HCT116 (cell line): ENCODE data around the gene CTBP2. TPM values are rescaled to one million over a fixed set of nuclear protein-coding genes. Genes with fewer than 3 reads are reported as not detected.
"Not testable (repeated sequence)": the region's sequence is repeated elsewhere in the genome, so short reads cannot be mapped to it uniquely, and the experiment has no call there.

Experiments used
- ATAC-seq: fragments of 200-7000 bp; cut with Tn5 transposase; 2 replicates; pipeline ENCODE4 v1.9.1; 2020; ENCODE audit warnings: mild to moderate bottlenecking, moderate library complexity
- BruUV-seq: library from RNA; stranded (reverse); fragments of 400-500 nt; replicated peaks from 2 replicates; lab custom pipeline; 2021; lab: Mats Ljungman, UMichigan
- CTCF ChIA-PET: fragments of 300-600 bp; sonication (Branson Sonifier 250); formaldehyde crosslinking; loops from one replicate; lab custom pipeline; 2021; ENCODE audit warnings: antibody characterized with exemption; lab: Charles Lee
- POLR2A ChIA-PET: fragments of 300-600, 350-600 bp; sonication (Branson Sonifier 250); formaldehyde crosslinking; loops from one replicate; lab custom pipeline; 2021; ENCODE audit warnings: antibody characterized with exemption; lab: Charles Lee
- RAD21 ChIA-PET, 2 experiments: fragments of 300-600 bp; sonication (Branson Sonifier 250); formaldehyde crosslinking; loops; one replicate each; lab custom pipeline; 2023; ENCODE audit warnings: low total read pairs in 2 of 2; ENCODE audit not compliant: uncharacterized antibody in 2 of 2, unreplicated experiment in 2 of 2, low non-redundant PET in 1 of 2; lab: Charles Lee
- DNase-seq: peaks from one replicate; pipeline ENCODE4 v3.0.0-alpha.2; 2010; ENCODE audit warnings: low read depth, low spot score
- H2AFZ ChIP-seq: fragments of 200-600 bp; shearing (Covaris generic), sonication (generic); 2 replicates; pipeline ENCODE4 v1.6.1; 2017; ENCODE audit warnings: low read depth, mixed run types, mixed read lengths, antibody characterized with exemption, low read length; ENCODE audit not compliant: poor library complexity, severe bottlenecking
- H3K27ac ChIP-seq: 2 replicates; pipeline ENCODE4 v1.5.1; 2012; ENCODE audit warnings: low read depth, low read length
- H3K27me3 ChIP-seq: fragments of 200-600 bp; sonication (generic); 2 replicates; pipeline ENCODE4 v1.6.1; 2016; ENCODE audit warnings: mixed run types, low read length, mixed read lengths; ENCODE audit not compliant: insufficient read depth
- H3K36me3 ChIP-seq, 2 experiments: fragments of 200-500 bp in 1 of 2; fragments of 200-600 bp in 1 of 2; sonication (Bioruptor generic) in 1 of 2; sonication (generic) in 1 of 2; 2 replicates each; pipeline versions ENCODE4 v1.5.1 to v1.6.1; 2014 to 2016; ENCODE audit warnings: low read length in 2 of 2, inconsistent platforms in 1 of 2, mixed read lengths in 1 of 2, mixed run types in 1 of 2; ENCODE audit not compliant: insufficient read depth in 2 of 2, control insufficient read depth in 1 of 2
- H3K4me1 ChIP-seq, 2 experiments: fragments of 200-600 bp in 1 of 2; sonication (generic) in 1 of 2; 2 replicates each; pipeline versions ENCODE4 v1.5.1 to v1.6.1; 2012 to 2017; ENCODE audit warnings: low read length in 2 of 2, inconsistent platforms in 1 of 2, mild to moderate bottlenecking in 1 of 2, mixed read lengths in 1 of 2, mixed run types in 1 of 2, moderate library complexity in 1 of 2; ENCODE audit not compliant: insufficient read depth in 2 of 2, control insufficient read depth in 1 of 2
- H3K4me2 ChIP-seq: fragments of 200-600 bp; sonication (generic); 2 replicates; pipeline ENCODE4 v1.6.1; 2017; ENCODE audit warnings: mixed run types, low read length, mixed read lengths
- H3K4me3 ChIP-seq, 2 experiments: fragments of 200-600 bp in 1 of 2; sonication (generic) in 1 of 2; replicated peaks in 1 of 2; 2 replicates each; pipeline ENCODE4 v1.5.1; 2011 to 2016; ENCODE audit warnings: low read length in 2 of 2, control low read depth in 1 of 2, low read depth in 1 of 2, mild to moderate bottlenecking in 1 of 2, mixed read lengths in 1 of 2, mixed run types in 1 of 2
- H3K79me2 ChIP-seq: fragments of 200-600 bp; sonication (generic); 2 replicates; pipeline ENCODE4 v1.6.1; 2017; ENCODE audit warnings: mild to moderate bottlenecking, mixed run types, low read length, moderate library complexity, mixed read lengths; ENCODE audit not compliant: insufficient read depth
- H3K9ac ChIP-seq: fragments of 200-600 bp; sonication (generic); 2 replicates; pipeline ENCODE4 v1.6.1; 2016; ENCODE audit warnings: low read length, mixed read lengths
- H3K9me2 ChIP-seq: fragments of 200-600 bp; sonication (generic), shearing (Covaris generic); 2 replicates; pipeline ENCODE4 v1.6.1; 2017; ENCODE audit warnings: mixed run types, mild to moderate bottlenecking, moderate library complexity; ENCODE audit not compliant: insufficient read depth
- H3K9me3 ChIP-seq, 2 experiments: fragments of 200-500 bp in 1 of 2; fragments of 200-600 bp in 1 of 2; sonication (Bioruptor generic) in 1 of 2; sonication (generic) in 1 of 2; 2 replicates each; pipeline ENCODE4 v1.6.1; 2014 to 2017; ENCODE audit warnings: low read length in 2 of 2, mixed read lengths in 2 of 2, inconsistent platforms in 1 of 2, low read depth in 1 of 2, mild to moderate bottlenecking in 1 of 2, mixed run types in 1 of 2, moderate library complexity in 1 of 2; ENCODE audit not compliant: control insufficient read depth in 1 of 2, insufficient read depth in 1 of 2
- H4K20me1 ChIP-seq: fragments of 200-600 bp; sonication (generic), shearing (Covaris generic); 2 replicates; pipeline ENCODE4 v1.6.1; 2017; ENCODE audit warnings: mixed run types, mild to moderate bottlenecking, moderate library complexity; ENCODE audit not compliant: insufficient read depth
- ATF3 ChIP-seq: IDR thresholded peaks from 2 replicates; pipeline ENCODE4 v1.6.1; 2012
- CEBPB ChIP-seq: IDR thresholded peaks from 2 replicates; pipeline ENCODE4 v1.6.1; 2012; ENCODE audit warnings: low read depth
- CTCF ChIP-seq, 3 experiments: fragments of 200-600 bp in 1 of 3; sonication (generic) in 1 of 3; IDR thresholded peaks in 2 of 3; conservative IDR thresholded peaks in 1 of 3; 2 replicates each; pipeline ENCODE4 v1.5.1; 2012 to 2017; ENCODE audit warnings: low read depth in 2 of 3, low read length in 2 of 3, antibody characterized with exemption in 1 of 3, borderline replicate concordance in 1 of 3, control low read depth in 1 of 3, mild to moderate bottlenecking in 1 of 3, mixed read lengths in 1 of 3, mixed run types in 1 of 3, moderate library complexity in 1 of 3; ENCODE audit not compliant: insufficient read depth in 1 of 3
- EZH2phosphoT487 ChIP-seq: fragments of 200-600 bp; IDR thresholded peaks from 2 replicates; pipeline ENCODE4 v1.6.1; 2018; ENCODE audit warnings: antibody characterized with exemption, borderline replicate concordance
- RAD21 ChIP-seq: IDR thresholded peaks from 2 replicates; pipeline ENCODE4 v1.6.1; 2012; ENCODE audit warnings: low read depth, mild to moderate bottlenecking
- SP1 ChIP-seq: IDR thresholded peaks from 2 replicates; pipeline ENCODE4 v1.6.1; 2012; ENCODE audit warnings: low read depth
- ZNF274 ChIP-seq: fragments of 200-500 bp; sonication (Bioruptor generic); IDR thresholded peaks from 2 replicates; pipeline ENCODE4 v1.6.1; 2014; ENCODE audit warnings: mild to moderate bottlenecking, low read depth, low read length, inconsistent platforms
- intact Hi-C: fragments of 100-400 bp; cut with micrococcal nuclease; formaldehyde crosslinking; loops from 2 replicates; pipeline ENCODE4 v1.10.0; 2022
- total RNA-seq: library from RNA; stranded (reverse); gene quantifications from one replicate; pipeline ENCODE4 v1.2.1, GENCODE V29; 2021; ENCODE audit not compliant: unreplicated experiment

Gene CTBP2
- total RNA-seq, 1 experiment from 2014 or later = 144 TPM

GRCh38 chr10:125082881-125083575, 77.3 kb downstream of the CTBP2 start:
- no peak for DNase-seq
- POLR2A ChIA-PET = interaction anchor here (0.6 kb wide), 1 partner anchor 78 kb away, joined by 3 read pairs; the partner anchor contains the start of gene CTBP2
- peak overlapping the region; percentile 52 for H3K27ac ChIP-seq
- H3K9me3 ChIP-seq = no peaks in the 10 kb centered on the region
- peak overlapping the region; percentile 57; the same call in 1 of the 2 replicates for H3K9ac ChIP-seq
- H3K27me3 ChIP-seq = no peaks in the 10 kb centered on the region
- CTCF ChIA-PET = interaction anchor here (1.2 kb wide), 1 partner anchor 22 kb away, joined by 3 read pairs; no protein-coding TSS in a partner anchor
- BruUV-seq = no TSS peak
- peaks cover 99% of the 10 kb centered on the region for H3K79me2 ChIP-seq
- intact Hi-C loops = no loop called here
- peak overlapping the region; percentile 75 for H3K4me2 ChIP-seq
- TF ChIP-seq RAD21 = no peak
- TF ChIP-seq ATF3 = no peak
- no peak for TF ChIP-seq CTCF (IDR thresholded peaks at IDR 0.05 in 2 of 3, conservative IDR thresholded peaks at IDR 0.05 in 1 of 3; ENCODE audit: borderline replicate concordance in 1 of 3, insufficient read depth in 1 of 3, low read depth in 2 of 3, low read length in 2 of 3)
- no peak for TF ChIP-seq SP1
- TF ChIP-seq ZNF274 = no peak
- no peak for TF ChIP-seq CEBPB
- TF ChIP-seq EZH2phosphoT487 = no peak
- H3K9me2 ChIP-seq = no peaks in the 10 kb centered on the region
- H3K4me1 ChIP-seq = peaks cover 49 to 65% of the 10 kb centered on the region in 2 experiments
- no peak for ATAC-seq
- H4K20me1 ChIP-seq = peaks cover 5% of the 10 kb centered on the region; the same call in 1 of the 2 replicates
- H3K36me3 ChIP-seq = no peaks in the 10 kb centered on the region; a peak in 1 of 4 replicates
- no peak overlapping the region for H2AFZ ChIP-seq
- RAD21 ChIA-PET = interaction anchor here in 1 of 2 experiments (0.8 to 1.4 kb wide), 2 partner anchors 7 to 35 kb away, joined by 3 to 4 read pairs; no protein-coding TSS in a partner anchor
- H3K4me3 ChIP-seq = no peak overlapping the region

GRCh38 chr10:125082471-125082870, 77.9 kb downstream of the CTBP2 start:
- H3K4me2 ChIP-seq, H3K4me3 ChIP-seq, intact Hi-C loops, DNase-seq, H3K27me3 ChIP-seq, H2AFZ ChIP-seq, BruUV-seq, H3K27ac ChIP-seq, H3K36me3 ChIP-seq, POLR2A ChIA-PET, H3K9me2 ChIP-seq, H3K9me3 ChIP-seq, ATAC-seq, RAD21 ChIA-PET, H3K9ac ChIP-seq, H4K20me1 ChIP-seq: not testable (repeated sequence)
- Histone ChIP-seq H3K79me2 (peaks cover 97% of the 10 kb centered on the region), H3K4me1 (peaks cover 44 to 59% of the 10 kb centered on the region in 2 experiments)
- CTCF ChIA-PET = interaction anchor here (1.2 kb wide), 1 partner anchor 21 kb away, joined by 3 read pairs; no protein-coding TSS in a partner anchor
